T-helper 1 cell treated with Interleukin-12 subunit alpha and Interleukin-12 subunit beta and Interleukin-4 antibody, amounts not matched to agents 30 μg/mL and 1 μg/mL, for 36 hours (primary cell): Measurements from ENCODE around the gene CENPT.
"Not testable (repeated sequence)": the region's sequence is repeated elsewhere in the genome, so short reads cannot be mapped to it uniquely, and the experiment has no call there.

Source experiments
- H3K27ac Mint-ChIP-seq: one replicate; pipeline ENCODE4 v1.8.0; 2021; ENCODE audit warnings: mild to moderate bottlenecking, mixed read lengths
- H3K27me3 Mint-ChIP-seq: one replicate; pipeline ENCODE4 v1.8.0; 2021; ENCODE audit warnings: low read depth, mixed read lengths
- H3K36me3 Mint-ChIP-seq: one replicate; pipeline ENCODE4 v1.8.0; 2021; ENCODE audit warnings: low read depth, mixed read lengths
- H3K4me1 Mint-ChIP-seq: one replicate; pipeline ENCODE4 v1.8.0; 2021; ENCODE audit warnings: low read depth, mixed read lengths
- H3K4me3 Mint-ChIP-seq: one replicate; pipeline ENCODE4 v1.8.0; 2021; ENCODE audit warnings: mild to moderate bottlenecking, moderate library complexity, mixed read lengths
- H3K9me3 Mint-ChIP-seq: one replicate; pipeline ENCODE4 v1.8.0; 2021; ENCODE audit warnings: mixed read lengths

The CENPT gene

DNA sequence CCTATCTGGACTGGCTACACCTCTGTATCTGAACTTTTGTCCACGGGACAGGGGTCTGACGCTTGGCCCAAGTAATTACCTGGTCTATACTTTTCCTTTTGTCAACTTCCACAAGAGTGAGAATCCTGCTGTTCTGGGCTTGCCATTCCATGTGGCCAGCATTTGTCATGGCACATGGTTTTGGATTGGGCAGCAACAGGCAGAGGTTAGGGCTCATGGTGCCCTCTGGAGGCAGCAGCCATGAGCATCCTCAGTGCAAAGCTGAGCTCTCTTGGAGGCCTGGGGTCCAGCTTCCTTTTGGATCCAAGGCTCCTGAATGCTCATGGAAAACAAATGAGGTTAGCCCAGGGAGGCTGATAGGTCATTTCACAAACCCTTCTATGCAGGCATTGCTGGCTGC lies 17.8 kb upstream of the CENPT start:
- H3K4me1 Mint-ChIP-seq, result peaks cover 7% of the 10 kb centered on the region
- H3K27ac Mint-ChIP-seq, result peak overlapping the region; percentile 41
- peaks cover 13% of the 10 kb centered on the region for H3K36me3 Mint-ChIP-seq
- no peaks in the 10 kb centered on the region for H3K9me3 Mint-ChIP-seq
- no peaks in the 10 kb centered on the region for H3K27me3 Mint-ChIP-seq
- no peak overlapping the region for H3K4me3 Mint-ChIP-seq

GRCh38 chr16:67864594-67864993 lies 17.1 kb upstream of the CENPT start:
- H3K9me3 Mint-ChIP-seq, result no peaks in the 10 kb centered on the region
- peaks cover 7% of the 10 kb centered on the region for H3K4me1 Mint-ChIP-seq
- H3K4me3 Mint-ChIP-seq, result no peak overlapping the region
- peaks cover 12% of the 10 kb centered on the region for H3K36me3 Mint-ChIP-seq
- peak overlapping the region; percentile 26 for H3K27ac Mint-ChIP-seq
- no peaks in the 10 kb centered on the region for H3K27me3 Mint-ChIP-seq

GRCh38 chr16:67864044-67864443 lies 16.6 kb upstream of the CENPT start:
- H3K27ac Mint-ChIP-seq, result not testable (repeated sequence)

GRCh38 chr16:67862623-67863583 lies 15.4 kb upstream of the CENPT start:
- Mint-ChIP-seq H3K27me3 (no peaks in the 10 kb centered on the region), H3K36me3 (peaks cover 12% of the 10 kb centered on the region), H3K4me1 (peaks cover 11% of the 10 kb centered on the region), H3K4me3 (no peak overlapping the region), H3K27ac (no peak overlapping the region), H3K9me3 (no peaks in the 10 kb centered on the region)

More at GRCh38 chr16:67864044-67864443, 16.6 kb upstream of the CENPT start:
- not testable (repeated sequence) for H3K27me3 Mint-ChIP-seq, H3K4me3 Mint-ChIP-seq, H3K4me1 Mint-ChIP-seq, H3K9me3 Mint-ChIP-seq
- H3K36me3 Mint-ChIP-seq, result peaks cover 12% of the 10 kb centered on the region

DNA sequence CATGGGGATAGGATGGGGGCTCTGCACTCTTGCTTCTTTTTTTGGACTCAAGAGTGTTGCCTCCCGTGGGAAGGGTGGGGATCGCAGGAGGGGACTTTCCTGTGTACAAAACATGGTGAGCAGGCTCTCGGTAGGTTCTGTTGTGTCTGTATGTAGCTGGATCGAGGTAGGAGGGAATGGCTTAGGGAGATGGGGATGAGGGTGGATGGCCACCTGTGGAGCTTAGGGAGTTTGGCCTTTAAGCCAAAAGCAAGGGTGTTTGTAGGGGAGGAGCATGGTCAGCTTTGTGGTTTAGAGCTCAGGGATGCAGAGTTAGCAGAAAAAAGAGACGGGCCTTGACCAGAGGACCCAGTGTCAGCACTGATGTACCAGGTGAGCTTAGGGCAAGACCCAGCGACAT lies 14.4 kb upstream of the CENPT start:
- Mint-ChIP-seq H3K27ac (no peak overlapping the region), H3K4me1 (peaks cover 17% of the 10 kb centered on the region), H3K4me3 (no peak overlapping the region), H3K9me3 (no peaks in the 10 kb centered on the region), H3K27me3 (no peaks in the 10 kb centered on the region), H3K36me3 (peaks cover 10% of the 10 kb centered on the region)

DNA sequence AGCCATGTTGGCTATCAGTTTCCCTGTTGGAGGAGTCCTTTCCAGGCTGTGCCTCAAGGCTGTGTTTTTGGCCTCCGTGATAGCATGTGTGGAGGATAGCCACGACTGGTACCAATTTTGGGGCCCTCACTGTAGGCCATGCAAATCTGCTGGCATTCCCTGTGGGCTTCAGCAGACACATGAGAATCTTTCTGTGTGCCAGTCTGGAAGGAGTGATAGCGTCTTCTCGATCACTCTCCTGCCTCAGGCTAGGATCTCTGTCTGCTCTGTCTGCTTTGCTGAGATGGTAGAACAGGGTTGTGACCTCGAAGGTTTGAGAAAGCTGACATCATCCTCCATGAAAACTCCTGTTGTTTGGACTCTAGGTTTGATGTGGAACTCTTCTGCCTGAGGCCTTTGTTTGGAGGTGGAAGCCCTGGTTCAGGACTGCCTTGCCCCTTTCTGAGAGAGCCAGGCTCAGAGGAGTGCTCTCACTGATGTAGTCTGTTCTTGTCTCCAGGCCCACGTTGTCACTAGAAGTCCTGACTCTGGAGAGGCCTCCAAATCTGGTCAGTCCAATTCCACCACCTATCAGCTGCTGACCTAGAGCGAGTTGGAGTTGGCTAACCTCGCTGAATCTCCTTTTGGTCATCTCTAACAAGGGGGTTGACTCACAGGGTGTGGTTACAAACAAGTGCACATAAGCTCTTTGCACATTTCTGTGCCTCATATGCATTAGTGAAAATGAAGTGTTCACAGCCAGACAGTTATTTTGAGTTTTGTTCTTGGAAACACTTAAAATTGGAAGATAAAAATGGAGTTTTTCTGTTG lies 13.3 kb upstream of the CENPT start:
- Mint-ChIP-seq H3K4me3 (no peak overlapping the region), H3K27me3 (no peaks in the 10 kb centered on the region), H3K36me3 (peaks cover 9% of the 10 kb centered on the region), H3K9me3 (no peaks in the 10 kb centered on the region), H3K4me1 (peaks cover 17% of the 10 kb centered on the region), H3K27ac (peak overlapping the region; percentile 41)

DNA sequence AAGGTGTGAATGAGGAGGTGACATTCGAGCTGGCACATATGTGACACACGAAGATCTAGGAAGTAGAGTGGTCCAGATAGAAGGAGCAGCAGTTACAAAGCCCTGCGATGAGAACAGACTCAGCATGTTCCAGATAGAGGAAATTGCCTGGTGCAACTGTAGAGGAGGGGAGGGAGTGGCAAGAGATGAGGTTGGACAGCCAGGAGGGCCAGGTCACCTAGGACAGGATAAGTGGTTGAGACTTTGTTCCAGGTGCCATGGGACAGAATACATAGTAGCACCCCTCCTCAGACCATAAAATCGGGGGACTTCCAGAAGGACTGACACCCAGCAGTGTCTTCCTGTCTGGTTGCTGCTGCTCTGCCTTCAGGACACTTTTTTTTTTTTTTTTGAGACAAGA lies 11.0 kb upstream of the CENPT start:
- Mint-ChIP-seq H3K27me3 (no peaks in the 10 kb centered on the region), H3K9me3 (no peaks in the 10 kb centered on the region), H3K4me1 (peaks cover 16% of the 10 kb centered on the region), H3K4me3 (no peak overlapping the region), H3K27ac (peak overlapping the region; percentile 6), H3K36me3 (peaks cover 7% of the 10 kb centered on the region)

- H3K9me3 Mint-ChIP-seq, result no peaks in the 10 kb centered on the region
- peaks cover 16% of the 10 kb centered on the region for H3K4me1 Mint-ChIP-seq
- no peaks in the 10 kb centered on the region for H3K27me3 Mint-ChIP-seq
- H3K27ac Mint-ChIP-seq, result no peak overlapping the region
- H3K36me3 Mint-ChIP-seq, result peaks cover 7% of the 10 kb centered on the region
- no peak overlapping the region for H3K4me3 Mint-ChIP-seq
Observed at GRCh38 chr16:67857547-67858233, 10.2 kb upstream of the CENPT start.

GRCh38 chr16:67856927-67857546 lies 9.5 kb upstream of the CENPT start:
- Mint-ChIP-seq H3K27ac (no peak overlapping the region), H3K9me3 (no peaks in the 10 kb centered on the region), H3K36me3 (peaks cover 6% of the 10 kb centered on the region), H3K4me3 (no peak overlapping the region), H3K4me1 (peaks cover 16% of the 10 kb centered on the region), H3K27me3 (no peaks in the 10 kb centered on the region)

DNA sequence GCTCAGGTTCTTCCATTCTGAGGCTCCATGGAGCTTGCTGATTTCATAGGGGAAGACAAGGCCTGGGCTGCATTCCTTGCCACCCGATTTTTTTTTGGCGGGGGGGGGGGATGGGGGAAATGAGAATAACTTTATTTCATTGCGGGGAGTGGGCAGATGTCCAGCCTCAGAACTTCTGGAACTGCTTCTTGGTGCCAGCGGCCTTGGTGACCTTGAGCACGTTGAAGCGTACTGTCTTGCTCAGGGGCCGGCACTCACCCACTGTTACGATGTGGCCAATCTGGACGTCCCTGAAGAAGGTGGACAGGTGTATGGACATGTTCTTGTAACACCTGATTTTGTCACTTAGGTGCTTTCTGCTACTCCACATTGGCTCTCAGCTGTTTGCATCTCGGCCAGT lies 8.3 kb upstream of the CENPT start:
- H3K27me3 Mint-ChIP-seq, result no peaks in the 10 kb centered on the region
- no peaks in the 10 kb centered on the region for H3K9me3 Mint-ChIP-seq
- no peak overlapping the region for H3K27ac Mint-ChIP-seq
- peaks cover 10% of the 10 kb centered on the region for H3K4me1 Mint-ChIP-seq
- H3K4me3 Mint-ChIP-seq, result no peak overlapping the region
- no peaks in the 10 kb centered on the region for H3K36me3 Mint-ChIP-seq

DNA sequence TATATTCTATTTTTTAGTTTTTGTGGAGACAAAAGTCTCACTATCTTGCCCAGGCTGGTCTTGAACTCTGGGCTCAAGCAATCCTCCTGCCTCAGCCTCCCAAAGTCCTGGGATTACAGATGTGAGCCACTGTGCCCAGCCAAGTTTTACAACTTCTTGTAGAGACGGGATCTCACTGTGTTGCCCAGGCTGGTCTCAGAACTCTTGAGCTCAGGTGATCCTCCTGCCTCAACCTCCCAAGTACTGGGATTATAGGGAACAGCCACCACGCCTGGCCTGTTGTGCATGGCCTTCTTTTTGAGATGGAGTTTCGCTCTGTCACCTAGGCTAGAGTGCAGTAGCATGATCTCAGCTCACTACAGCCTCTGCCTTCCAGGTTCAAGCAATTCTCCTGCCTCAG lies 6.2 kb upstream of the CENPT start:
- Mint-ChIP-seq H3K27me3 (no peaks in the 10 kb centered on the region), H3K9me3 (no peaks in the 10 kb centered on the region), H3K4me3 (no peak overlapping the region), H3K27ac (no peak overlapping the region), H3K36me3 (peaks cover 3% of the 10 kb centered on the region), H3K4me1 (peaks cover 9% of the 10 kb centered on the region)

- Mint-ChIP-seq H3K27ac (peak overlapping the region; percentile 82), H3K36me3 (peaks cover 6% of the 10 kb centered on the region), H3K4me3 (peak overlapping the region; percentile 90), H3K27me3 (no peaks in the 10 kb centered on the region), H3K4me1 (peaks cover 33% of the 10 kb centered on the region), H3K9me3 (no peaks in the 10 kb centered on the region)
Observed at GRCh38 chr16:67848118-67848517, 625 bp upstream of the CENPT start.

DNA sequence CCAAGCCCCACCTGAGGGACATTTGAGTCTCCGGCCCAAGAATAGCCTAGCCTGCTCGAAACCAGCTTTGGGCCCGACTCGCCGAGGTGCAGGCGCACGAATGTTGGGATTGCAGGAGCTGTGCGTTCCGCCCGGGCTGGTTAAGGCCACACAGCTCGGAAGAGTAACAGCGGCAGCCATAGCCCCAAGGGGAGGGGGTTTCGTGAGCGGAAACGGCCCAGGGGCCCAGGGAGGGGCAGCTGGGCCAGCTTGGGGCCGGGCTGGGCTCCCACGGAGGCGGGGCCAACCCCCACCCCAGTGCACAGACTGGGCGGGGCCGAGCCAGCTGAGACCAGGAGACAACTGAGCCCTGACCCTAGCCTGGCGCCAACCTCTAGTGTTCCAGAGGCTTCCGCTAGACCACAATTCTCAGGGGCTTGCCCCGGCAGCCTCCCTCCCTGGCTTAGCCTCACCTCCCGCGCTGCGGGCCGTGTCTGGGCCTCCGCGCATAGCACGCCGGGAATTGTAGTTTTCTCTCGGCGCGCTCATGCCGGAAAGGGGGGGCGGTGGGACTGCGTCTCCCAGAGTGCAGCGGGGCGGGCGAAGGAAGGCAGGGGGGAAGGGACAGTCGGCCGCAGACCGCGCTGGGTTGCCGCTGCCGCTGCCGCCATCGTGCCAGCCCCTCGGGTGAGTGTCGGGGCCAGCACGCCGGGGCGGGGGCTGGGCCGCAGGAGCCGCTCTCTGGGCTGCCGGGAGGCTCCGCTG lies 1.0 kb downstream of the CENPT start, which contains the start of gene NUTF2:
Gene NUTF2, plus strand, starts transcription at position 614 of the 744 bp plus-strand sequence. CDS start 18,198 bp downstream, outside the sequence.
- Mint-ChIP-seq H3K36me3 (peaks cover 6% of the 10 kb centered on the region), H3K4me3 (peak within 1 kb of the TSS; percentile 94), H3K9me3 (no peaks in the 10 kb centered on the region), H3K27me3 (no peaks in the 10 kb centered on the region), H3K27ac (peak within 1 kb of the TSS; percentile 95), H3K4me1 (peaks cover 40% of the 10 kb centered on the region)
